Measurements from ENCODE around the gene TNNI2. TPM values are rescaled to one million over a fixed set of nuclear protein-coding genes. Genes with fewer than 3 reads are reported as not detected.
A peak's percentile ranks its signal among the peaks of the same experiment; 100 is the strongest.
"Not testable (repeated sequence)": the region's sequence is repeated elsewhere in the genome, so short reads cannot be mapped to it uniquely, and the experiment has no call there.

Gene TNNI2
- total RNA-seq, 1 donor from 2014 or later = 0.26 TPM

DNA sequence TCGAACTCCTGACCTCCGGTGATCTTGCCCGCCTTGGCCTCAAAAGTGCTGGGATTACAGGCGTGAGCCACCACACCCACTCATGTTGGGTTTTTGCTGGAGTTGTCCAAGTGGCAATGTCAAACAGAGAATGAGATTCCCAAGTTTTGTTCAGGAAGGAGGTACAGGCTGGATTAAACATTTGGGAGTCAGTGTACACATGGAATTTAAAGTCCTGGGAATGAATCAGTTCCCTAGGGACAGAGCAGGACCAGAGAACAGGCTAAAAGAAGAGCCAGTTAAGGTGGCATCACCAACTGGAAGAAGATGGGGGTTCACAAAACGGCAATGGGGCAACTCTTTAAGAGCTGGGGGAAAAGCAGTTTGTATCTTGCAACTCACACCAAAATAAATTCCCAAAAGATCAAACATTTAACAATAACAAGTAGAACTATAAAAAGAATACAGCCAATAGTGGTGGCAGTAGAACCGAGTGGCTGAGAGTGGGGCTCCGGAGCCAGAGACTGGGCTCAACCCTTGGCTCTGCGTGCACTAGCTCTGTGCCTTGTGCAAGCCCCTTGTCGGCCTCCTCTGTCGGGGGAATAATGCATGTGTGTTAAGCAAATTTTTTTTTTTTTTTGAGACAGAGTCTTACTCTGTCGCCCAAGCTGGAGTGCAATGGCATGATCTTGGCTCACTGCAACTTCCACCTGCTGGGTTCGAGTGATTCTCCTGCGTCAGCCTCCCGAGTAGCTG lies 41.2 kb upstream of the TNNI2 start:
- DNase-seq (ENCODE audit: low read depth) (no peak), FAIRE-seq (no peak)
- Histone ChIP-seq H3K36me3 (ENCODE audit: control insufficient read depth, insufficient read depth, low read length) (no peaks in the 10 kb centered on the region), H3K4me3 (ENCODE audit: low read depth, low read length) (no peak overlapping the region), H3K27me3 (ENCODE audit: control insufficient read depth, insufficient read depth, low read length) (no peaks in the 10 kb centered on the region)
- TF ChIP-seq, protein P1, sequence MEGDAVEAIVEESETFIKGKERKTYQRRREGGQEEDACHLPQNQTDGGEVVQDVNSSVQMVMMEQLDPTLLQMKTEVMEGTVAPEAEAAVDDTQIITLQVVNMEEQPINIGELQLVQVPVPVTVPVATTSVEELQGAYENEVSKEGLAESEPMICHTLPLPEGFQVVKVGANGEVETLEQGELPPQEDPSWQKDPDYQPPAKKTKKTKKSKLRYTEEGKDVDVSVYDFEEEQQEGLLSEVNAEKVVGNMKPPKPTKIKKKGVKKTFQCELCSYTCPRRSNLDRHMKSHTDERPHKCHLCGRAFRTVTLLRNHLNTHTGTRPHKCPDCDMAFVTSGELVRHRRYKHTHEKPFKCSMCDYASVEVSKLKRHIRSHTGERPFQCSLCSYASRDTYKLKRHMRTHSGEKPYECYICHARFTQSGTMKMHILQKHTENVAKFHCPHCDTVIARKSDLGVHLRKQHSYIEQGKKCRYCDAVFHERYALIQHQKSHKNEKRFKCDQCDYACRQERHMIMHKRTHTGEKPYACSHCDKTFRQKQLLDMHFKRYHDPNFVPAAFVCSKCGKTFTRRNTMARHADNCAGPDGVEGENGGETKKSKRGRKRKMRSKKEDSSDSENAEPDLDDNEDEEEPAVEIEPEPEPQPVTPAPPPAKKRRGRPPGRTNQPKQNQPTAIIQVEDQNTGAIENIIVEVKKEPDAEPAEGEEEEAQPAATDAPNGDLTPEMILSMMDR (IDR thresholded peaks at IDR 0.05; ENCODE audit: insufficient read depth, low read length, severe bottlenecking) = no peak

DNA sequence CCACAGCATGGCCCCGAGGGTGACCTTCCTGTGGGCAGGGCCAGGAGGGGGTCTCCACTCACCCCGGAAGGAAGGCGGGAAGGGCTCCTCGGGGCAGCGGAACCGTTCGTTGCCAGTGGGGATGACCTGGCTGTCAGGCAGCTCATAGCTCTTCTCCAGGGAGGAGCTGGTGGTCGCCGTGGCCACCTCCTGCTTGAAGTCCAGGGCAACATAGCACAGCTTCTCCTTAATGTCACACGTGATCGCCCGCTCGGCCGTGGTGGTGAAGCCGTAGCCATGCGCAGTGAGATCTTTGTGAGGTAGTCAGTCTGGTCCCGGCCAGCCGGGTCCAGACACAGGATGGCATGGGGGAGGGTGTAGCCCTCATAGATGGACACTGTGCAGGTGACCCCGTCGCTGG lies 35.5 kb upstream of the TNNI2 start:
- TF ChIP-seq, protein P1 (IDR thresholded peaks at IDR 0.05; ENCODE audit: insufficient read depth, low read length, severe bottlenecking) = no peak
- Histone ChIP-seq H3K36me3 (ENCODE audit: control insufficient read depth, insufficient read depth, low read length) (no peaks in the 10 kb centered on the region), H3K4me3 (ENCODE audit: low read depth, low read length) (no peak overlapping the region), H3K27me3 (ENCODE audit: control insufficient read depth, insufficient read depth, low read length) (no peaks in the 10 kb centered on the region)
- no peak for FAIRE-seq
- DNase-seq (ENCODE audit: low read depth) = no peak

DNA sequence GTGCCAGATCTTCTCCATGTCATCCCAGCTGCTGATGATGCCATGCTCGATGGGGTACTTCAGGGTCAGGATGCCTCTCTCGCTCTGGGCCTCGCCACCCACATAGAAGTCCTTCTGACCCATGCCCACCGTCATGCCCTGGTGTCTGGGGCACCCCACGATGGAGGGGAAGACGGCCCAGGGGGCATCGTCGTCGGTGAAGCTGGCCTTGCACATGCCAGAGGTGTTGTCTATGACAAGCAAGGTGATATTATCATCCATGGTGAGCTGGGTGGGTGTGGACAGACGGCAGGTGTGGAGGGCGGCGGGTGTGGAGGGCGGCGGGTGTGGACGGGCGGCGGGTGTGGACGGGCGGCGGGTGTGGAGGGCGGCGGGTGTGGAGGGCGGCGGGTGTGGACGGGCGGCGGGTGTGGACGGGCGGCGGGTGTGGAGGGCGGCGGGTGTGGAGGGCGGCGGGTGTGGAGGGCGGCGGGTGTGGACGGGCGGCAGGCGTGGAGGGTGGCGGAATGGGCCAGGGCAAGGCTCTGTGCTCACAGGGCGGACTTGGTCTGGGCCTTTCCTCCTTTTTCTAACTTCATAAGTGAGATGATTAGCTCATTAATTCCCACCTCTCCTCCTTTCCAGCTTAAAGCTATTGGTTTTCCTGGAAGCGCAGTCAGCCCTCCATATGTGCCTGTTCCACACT lies 34.8 kb upstream of the TNNI2 start:
- FAIRE-seq; H3K27me3 ChIP-seq (ENCODE audit: control insufficient read depth, insufficient read depth, low read length); DNase-seq (ENCODE audit: low read depth): not testable (repeated sequence)

DNA sequence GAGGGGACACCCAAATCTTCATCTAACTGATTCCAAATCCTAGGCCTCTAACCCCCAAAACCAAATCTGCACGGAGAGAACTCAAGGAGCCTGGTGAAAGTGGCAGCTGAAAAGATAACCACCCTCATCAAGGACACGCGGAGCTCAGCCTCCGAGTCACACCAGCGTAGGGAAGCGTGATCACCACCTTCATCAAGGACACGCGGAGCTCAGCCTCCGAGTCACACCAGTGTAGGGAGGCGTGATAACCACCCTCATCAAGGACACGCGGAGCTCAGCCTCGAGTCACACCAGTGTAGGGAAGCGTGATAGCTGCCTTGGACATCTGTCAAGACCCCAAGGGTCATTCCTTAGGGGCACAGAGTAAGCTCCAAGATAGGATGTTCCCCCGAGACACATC lies 33.3 kb upstream of the TNNI2 start:
- TF ChIP-seq, protein P1 (IDR thresholded peaks at IDR 0.05; ENCODE audit: insufficient read depth, low read length, severe bottlenecking) = no peak

More for the DNA sequence above, 34.8 kb upstream of the TNNI2 start:
- H3K4me3 ChIP-seq (ENCODE audit: low read depth, low read length); H3K36me3 ChIP-seq (ENCODE audit: control insufficient read depth, insufficient read depth, low read length): not testable (repeated sequence)

DNA sequence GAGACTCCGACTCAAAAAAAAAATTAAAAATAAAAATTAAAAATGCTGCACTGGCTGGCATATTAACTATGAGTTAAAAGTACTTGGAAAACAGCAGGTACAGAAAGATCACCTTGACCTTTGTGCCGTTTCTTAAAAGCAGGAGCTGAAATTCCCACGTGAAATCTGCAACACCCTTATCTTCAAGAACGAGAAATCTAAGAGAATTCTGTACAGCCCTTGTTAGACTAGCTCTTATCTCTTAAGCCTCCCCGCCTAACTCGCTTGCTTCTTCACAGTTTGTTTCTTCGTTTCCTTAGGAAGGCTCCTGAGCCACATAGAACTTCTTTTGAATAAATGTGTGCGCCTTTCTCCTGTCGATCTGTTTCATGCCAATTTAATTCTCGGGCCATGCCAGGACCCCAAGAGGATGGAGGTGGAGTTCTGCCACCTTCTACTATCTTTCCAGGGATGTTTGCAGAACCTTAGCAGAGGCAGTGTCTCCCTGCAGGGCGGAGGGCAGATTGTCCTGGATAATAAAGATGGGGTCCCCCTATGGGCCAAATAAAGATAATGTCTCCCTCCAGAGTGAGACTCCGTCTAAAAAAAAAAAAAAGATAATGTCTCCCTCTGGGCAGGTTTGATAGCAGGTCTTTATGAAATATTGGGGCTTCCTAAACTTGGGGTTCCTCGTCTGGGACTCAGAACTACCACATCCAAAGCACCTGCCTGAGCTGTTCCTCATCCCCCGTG lies 31.4 kb upstream of the TNNI2 start:
- Histone ChIP-seq H3K36me3 (ENCODE audit: control insufficient read depth, insufficient read depth, low read length) (no peaks in the 10 kb centered on the region), H3K27me3 (ENCODE audit: control insufficient read depth, insufficient read depth, low read length) (no peaks in the 10 kb centered on the region), H3K4me3 (ENCODE audit: low read depth, low read length) (no peak overlapping the region)
- TF ChIP-seq, protein P1 (IDR thresholded peaks at IDR 0.05; ENCODE audit: insufficient read depth, low read length, severe bottlenecking) = no peak
- FAIRE-seq (no peak), DNase-seq (ENCODE audit: low read depth) (no peak)

More for the DNA sequence above, 33.3 kb upstream of the TNNI2 start:
- peak; percentile 18 for FAIRE-seq
- Histone ChIP-seq H3K27me3 (ENCODE audit: control insufficient read depth, insufficient read depth, low read length) (no peaks in the 10 kb centered on the region), H3K36me3 (ENCODE audit: control insufficient read depth, insufficient read depth, low read length) (no peaks in the 10 kb centered on the region), H3K4me3 (ENCODE audit: low read depth, low read length) (no peak overlapping the region)
- DNase-seq (ENCODE audit: low read depth) = no peak

DNA sequence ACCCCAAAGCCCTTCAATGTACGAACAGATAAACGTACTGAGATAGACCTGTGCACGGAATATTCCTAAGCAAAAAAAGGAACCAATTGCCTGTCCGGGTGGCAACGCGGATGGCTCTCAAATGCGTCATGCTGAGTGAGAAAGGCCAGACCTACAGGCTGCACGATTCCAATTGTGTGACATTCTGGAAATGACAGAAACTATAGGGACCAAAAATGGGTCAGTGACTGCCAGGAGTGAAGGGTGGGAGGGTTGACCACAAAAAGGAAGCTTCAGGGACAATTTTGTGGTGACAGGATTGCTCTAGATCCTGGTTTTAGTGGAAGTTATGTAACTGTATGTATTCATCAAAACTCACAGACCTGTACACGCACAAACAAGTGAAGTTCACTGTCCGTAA lies 28.0 kb upstream of the TNNI2 start:
- Histone ChIP-seq H3K4me3 (ENCODE audit: low read depth, low read length) (no peak overlapping the region), H3K36me3 (ENCODE audit: control insufficient read depth, insufficient read depth, low read length) (no peaks in the 10 kb centered on the region), H3K27me3 (ENCODE audit: control insufficient read depth, insufficient read depth, low read length) (no peaks in the 10 kb centered on the region)
- peak; percentile 20 for DNase-seq (ENCODE audit: low read depth)
- TF ChIP-seq, protein P1 (IDR thresholded peaks at IDR 0.05; ENCODE audit: insufficient read depth, low read length, severe bottlenecking) = no peak
- FAIRE-seq = peak; percentile 60
